ENCODE measurements around the gene VPS35L. TPM values are rescaled to one million over a fixed set of nuclear protein-coding genes. Genes with fewer than 3 reads are reported as not detected.

VPS35L gene
- total and polyA plus RNA-seq, 2 donors (not counting 1 experiment from before 2014, with no cell fraction given), result 17.5 to 62.1 TPM

GRCh38 chr16:19737306-19738038 is 182.0 kb downstream of the VPS35L start:
- no peaks in the 10 kb centered on the region for H3K9me3 ChIP-seq (ENCODE audit: control extremely low read depth in 1 of 3, control insufficient read depth in 2 of 3, insufficient read depth in 1 of 3, low read length in 2 of 3)
- 34% methylated on average over 9 of the region's 12 CpGs for WGBS (ENCODE audit: insufficient coverage)
- H3K79me2 ChIP-seq (ENCODE audit: control insufficient read depth, insufficient read depth, low read length), result no peaks in the 10 kb centered on the region
- intact Hi-C loops (cut with micrococcal nuclease), result no loop called here
- ATAC-seq (ENCODE audit: low read depth), result no peak
- H3K4me2 ChIP-seq (replicated peaks; ENCODE audit: low read depth, low read length, poor library complexity, severe bottlenecking), result no peak overlapping the region
- peaks cover 5% of the 10 kb centered on the region for H3K4me1 Mint-ChIP-seq
- no peak overlapping the region for H2AFZ ChIP-seq (ENCODE audit: insufficient read depth, low read depth, low read length, poor library complexity, severe bottlenecking)
- H3K27ac Mint-ChIP-seq, result no peak overlapping the region
- no peak overlapping the region for H3K27ac ChIP-seq (ENCODE audit: low read length in 2 of 2)
- no peak overlapping the region for H3K4me3 ChIP-seq (ENCODE audit: control extremely low read depth in 1 of 5, extremely low read depth in 1 of 5, insufficient read depth in 1 of 5, low read depth in 2 of 5, low read length in 4 of 5)
- POLR2A ChIA-PET, result no interaction called here
- no peak overlapping the region for H3K9ac ChIP-seq (ENCODE audit: low read length)
- H3K27me3 ChIP-seq (replicated peaks in 1 of 4; ENCODE audit: control extremely low read depth in 1 of 4, control insufficient read depth in 3 of 4, insufficient read depth in 4 of 4, low read length in 3 of 4), result no peaks in the 10 kb centered on the region
- H3K36me3 ChIP-seq (replicated peaks in 1 of 2; ENCODE audit: control extremely low read depth in 1 of 2, control insufficient read depth in 1 of 2, extremely low read depth in 1 of 2, insufficient read depth in 2 of 2, low read length in 1 of 2), result no peaks in the 10 kb centered on the region
- H3K4me1 ChIP-seq (ENCODE audit: control insufficient read depth in 2 of 2, insufficient read depth in 2 of 2, low read length in 2 of 2), result no peaks in the 10 kb centered on the region
- H3K4me3 Mint-ChIP-seq, result no peak overlapping the region
- TF ChIP-seq, protein P1, sequence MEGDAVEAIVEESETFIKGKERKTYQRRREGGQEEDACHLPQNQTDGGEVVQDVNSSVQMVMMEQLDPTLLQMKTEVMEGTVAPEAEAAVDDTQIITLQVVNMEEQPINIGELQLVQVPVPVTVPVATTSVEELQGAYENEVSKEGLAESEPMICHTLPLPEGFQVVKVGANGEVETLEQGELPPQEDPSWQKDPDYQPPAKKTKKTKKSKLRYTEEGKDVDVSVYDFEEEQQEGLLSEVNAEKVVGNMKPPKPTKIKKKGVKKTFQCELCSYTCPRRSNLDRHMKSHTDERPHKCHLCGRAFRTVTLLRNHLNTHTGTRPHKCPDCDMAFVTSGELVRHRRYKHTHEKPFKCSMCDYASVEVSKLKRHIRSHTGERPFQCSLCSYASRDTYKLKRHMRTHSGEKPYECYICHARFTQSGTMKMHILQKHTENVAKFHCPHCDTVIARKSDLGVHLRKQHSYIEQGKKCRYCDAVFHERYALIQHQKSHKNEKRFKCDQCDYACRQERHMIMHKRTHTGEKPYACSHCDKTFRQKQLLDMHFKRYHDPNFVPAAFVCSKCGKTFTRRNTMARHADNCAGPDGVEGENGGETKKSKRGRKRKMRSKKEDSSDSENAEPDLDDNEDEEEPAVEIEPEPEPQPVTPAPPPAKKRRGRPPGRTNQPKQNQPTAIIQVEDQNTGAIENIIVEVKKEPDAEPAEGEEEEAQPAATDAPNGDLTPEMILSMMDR (IDR thresholded peaks at IDR 0.05), result no peak
- no peak for TF ChIP-seq EZH2 (IDR thresholded peaks at IDR 0.05; ENCODE audit: borderline replicate concordance, insufficient read depth, low read depth, low read length, poor library complexity, severe bottlenecking)
- H3K9me3 Mint-ChIP-seq (ENCODE audit: insufficient read depth), result no peaks in the 10 kb centered on the region
- no peak for DNase-seq
- H3K27me3 Mint-ChIP-seq, result no peaks in the 10 kb centered on the region
- H4K20me1 ChIP-seq (ENCODE audit: control insufficient read depth, insufficient read depth, low read length, poor library complexity, severe bottlenecking), result no peaks in the 10 kb centered on the region
- CTCF ChIA-PET, result no interaction called here

DNA sequence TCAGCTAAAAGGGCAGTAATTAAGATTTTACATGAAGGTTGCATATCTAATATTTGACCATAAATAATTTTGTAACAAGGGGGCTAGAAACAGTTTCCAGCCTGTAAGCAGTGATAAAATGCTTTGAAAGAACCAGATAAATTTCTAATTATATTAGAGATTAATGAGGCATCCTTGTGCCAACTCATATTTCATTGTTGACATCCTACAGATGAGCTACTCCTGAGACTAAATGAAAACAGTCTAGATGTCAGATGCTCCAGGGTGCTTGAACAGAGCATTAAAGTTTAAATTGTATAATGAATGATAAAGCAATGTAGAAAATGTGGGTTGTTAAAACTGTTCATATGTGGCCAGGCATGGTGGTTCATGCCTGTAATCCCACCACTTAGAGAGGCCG is 185.9 kb downstream of the VPS35L start:
- H3K27ac Mint-ChIP-seq, result no peak overlapping the region
- Histone ChIP-seq H4K20me1 (ENCODE audit: control insufficient read depth, insufficient read depth, low read length, poor library complexity, severe bottlenecking) (no peaks in the 10 kb centered on the region), H3K9me3 (ENCODE audit: control extremely low read depth in 1 of 3, control insufficient read depth in 2 of 3, insufficient read depth in 1 of 3, low read length in 2 of 3) (no peaks in the 10 kb centered on the region), H3K27ac (ENCODE audit: low read length in 2 of 2) (no peak overlapping the region), H3K9ac (ENCODE audit: low read length) (no peak overlapping the region), H3K4me1 (ENCODE audit: control insufficient read depth in 2 of 2, insufficient read depth in 2 of 2, low read length in 2 of 2) (no peaks in the 10 kb centered on the region), H3K79me2 (ENCODE audit: control insufficient read depth, insufficient read depth, low read length) (no peaks in the 10 kb centered on the region), H3K4me3 (ENCODE audit: control extremely low read depth in 1 of 5, extremely low read depth in 1 of 5, insufficient read depth in 1 of 5, low read depth in 2 of 5, low read length in 4 of 5) (no peak overlapping the region), H3K4me2 (replicated peaks; ENCODE audit: low read depth, low read length, poor library complexity, severe bottlenecking) (no peak overlapping the region), H3K27me3 (replicated peaks in 1 of 4; ENCODE audit: control extremely low read depth in 1 of 4, control insufficient read depth in 3 of 4, insufficient read depth in 4 of 4, low read length in 3 of 4) (no peaks in the 10 kb centered on the region), H3K36me3 (replicated peaks in 1 of 2; ENCODE audit: control extremely low read depth in 1 of 2, control insufficient read depth in 1 of 2, extremely low read depth in 1 of 2, insufficient read depth in 2 of 2, low read length in 1 of 2) (no peaks in the 10 kb centered on the region), H2AFZ (ENCODE audit: insufficient read depth, low read depth, low read length, poor library complexity, severe bottlenecking) (no peak overlapping the region)
- H3K27me3 Mint-ChIP-seq, result no peaks in the 10 kb centered on the region
- no peaks in the 10 kb centered on the region for H3K9me3 Mint-ChIP-seq (ENCODE audit: insufficient read depth)
- no peak overlapping the region for H3K4me3 Mint-ChIP-seq
- no peak for DNase-seq
- WGBS (ENCODE audit: insufficient coverage), result no CpG with 5 or more reads among the region's 1 CpG
- intact Hi-C loops (cut with micrococcal nuclease), result no loop called here
- H3K4me1 Mint-ChIP-seq, result peaks cover 5% of the 10 kb centered on the region
- ChIA-PET CTCF (interaction anchor here (0.6 kb wide), 1 partner anchor 210 kb away, joined by 8 read pairs; no protein-coding TSS in a partner anchor), POLR2A (no interaction called here)
- ATAC-seq (ENCODE audit: low read depth), result no peak
- TF ChIP-seq, protein P1 (IDR thresholded peaks at IDR 0.05), result no peak
- no peak for TF ChIP-seq EZH2 (IDR thresholded peaks at IDR 0.05; ENCODE audit: borderline replicate concordance, insufficient read depth, low read depth, low read length, poor library complexity, severe bottlenecking)
